HCT116 (cell line): ENCODE results near the gene UBE3B. TPM values are rescaled to one million over a fixed set of nuclear protein-coding genes. Genes with fewer than 3 reads are reported as not detected.

Source experiments
- ATAC-seq: fragments of 200-7000 bp; cut with Tn5 transposase; 2 replicates; pipeline ENCODE4 v1.9.1; 2020; ENCODE audit warnings: mild to moderate bottlenecking, moderate library complexity
- BruUV-seq: library from RNA; stranded (reverse); fragments of 400-500 nt; replicated peaks from 2 replicates; lab custom pipeline; 2021; lab: Mats Ljungman, UMichigan
- CTCF ChIA-PET: fragments of 300-600 bp; sonication (Branson Sonifier 250); formaldehyde crosslinking; loops from one replicate; lab custom pipeline; 2021; ENCODE audit warnings: antibody characterized with exemption; lab: Charles Lee
- POLR2A ChIA-PET: fragments of 300-600, 350-600 bp; sonication (Branson Sonifier 250); formaldehyde crosslinking; loops from one replicate; lab custom pipeline; 2021; ENCODE audit warnings: antibody characterized with exemption; lab: Charles Lee
- RAD21 ChIA-PET, 2 experiments: fragments of 300-600 bp; sonication (Branson Sonifier 250); formaldehyde crosslinking; loops; one replicate each; lab custom pipeline; 2023; ENCODE audit warnings: low total read pairs in 2 of 2; ENCODE audit not compliant: uncharacterized antibody in 2 of 2, unreplicated experiment in 2 of 2, low non-redundant PET in 1 of 2; lab: Charles Lee
- DNase-seq: peaks from one replicate; pipeline ENCODE4 v3.0.0-alpha.2; 2010; ENCODE audit warnings: low read depth, low spot score
- H2AFZ ChIP-seq: fragments of 200-600 bp; shearing (Covaris generic), sonication (generic); 2 replicates; pipeline ENCODE4 v1.6.1; 2017; ENCODE audit warnings: low read depth, mixed run types, mixed read lengths, antibody characterized with exemption, low read length; ENCODE audit not compliant: poor library complexity, severe bottlenecking
- H3K27ac ChIP-seq: 2 replicates; pipeline ENCODE4 v1.5.1; 2012; ENCODE audit warnings: low read depth, low read length
- H3K27me3 ChIP-seq: fragments of 200-600 bp; sonication (generic); 2 replicates; pipeline ENCODE4 v1.6.1; 2016; ENCODE audit warnings: mixed run types, low read length, mixed read lengths; ENCODE audit not compliant: insufficient read depth
- H3K36me3 ChIP-seq, 2 experiments: fragments of 200-500 bp in 1 of 2; fragments of 200-600 bp in 1 of 2; sonication (Bioruptor generic) in 1 of 2; sonication (generic) in 1 of 2; 2 replicates each; pipeline versions ENCODE4 v1.5.1 to v1.6.1; 2014 to 2016; ENCODE audit warnings: low read length in 2 of 2, inconsistent platforms in 1 of 2, mixed read lengths in 1 of 2, mixed run types in 1 of 2; ENCODE audit not compliant: insufficient read depth in 2 of 2, control insufficient read depth in 1 of 2
- H3K4me1 ChIP-seq, 2 experiments: fragments of 200-600 bp in 1 of 2; sonication (generic) in 1 of 2; 2 replicates each; pipeline versions ENCODE4 v1.5.1 to v1.6.1; 2012 to 2017; ENCODE audit warnings: low read length in 2 of 2, inconsistent platforms in 1 of 2, mild to moderate bottlenecking in 1 of 2, mixed read lengths in 1 of 2, mixed run types in 1 of 2, moderate library complexity in 1 of 2; ENCODE audit not compliant: insufficient read depth in 2 of 2, control insufficient read depth in 1 of 2
- H3K4me2 ChIP-seq: fragments of 200-600 bp; sonication (generic); 2 replicates; pipeline ENCODE4 v1.6.1; 2017; ENCODE audit warnings: mixed run types, low read length, mixed read lengths
- H3K4me3 ChIP-seq, 2 experiments: fragments of 200-600 bp in 1 of 2; sonication (generic) in 1 of 2; replicated peaks in 1 of 2; 2 replicates each; pipeline ENCODE4 v1.5.1; 2011 to 2016; ENCODE audit warnings: low read length in 2 of 2, control low read depth in 1 of 2, low read depth in 1 of 2, mild to moderate bottlenecking in 1 of 2, mixed read lengths in 1 of 2, mixed run types in 1 of 2
- H3K79me2 ChIP-seq: fragments of 200-600 bp; sonication (generic); 2 replicates; pipeline ENCODE4 v1.6.1; 2017; ENCODE audit warnings: mild to moderate bottlenecking, mixed run types, low read length, moderate library complexity, mixed read lengths; ENCODE audit not compliant: insufficient read depth
- H3K9ac ChIP-seq: fragments of 200-600 bp; sonication (generic); 2 replicates; pipeline ENCODE4 v1.6.1; 2016; ENCODE audit warnings: low read length, mixed read lengths
- H3K9me2 ChIP-seq: fragments of 200-600 bp; sonication (generic), shearing (Covaris generic); 2 replicates; pipeline ENCODE4 v1.6.1; 2017; ENCODE audit warnings: mixed run types, mild to moderate bottlenecking, moderate library complexity; ENCODE audit not compliant: insufficient read depth
- H3K9me3 ChIP-seq, 2 experiments: fragments of 200-500 bp in 1 of 2; fragments of 200-600 bp in 1 of 2; sonication (Bioruptor generic) in 1 of 2; sonication (generic) in 1 of 2; 2 replicates each; pipeline ENCODE4 v1.6.1; 2014 to 2017; ENCODE audit warnings: low read length in 2 of 2, mixed read lengths in 2 of 2, inconsistent platforms in 1 of 2, low read depth in 1 of 2, mild to moderate bottlenecking in 1 of 2, mixed run types in 1 of 2, moderate library complexity in 1 of 2; ENCODE audit not compliant: control insufficient read depth in 1 of 2, insufficient read depth in 1 of 2
- H4K20me1 ChIP-seq: fragments of 200-600 bp; sonication (generic), shearing (Covaris generic); 2 replicates; pipeline ENCODE4 v1.6.1; 2017; ENCODE audit warnings: mixed run types, mild to moderate bottlenecking, moderate library complexity; ENCODE audit not compliant: insufficient read depth
- EGR1 ChIP-seq: IDR thresholded peaks from 2 replicates; pipeline ENCODE4 v1.6.1; 2012; ENCODE audit warnings: low read depth
- EZH2phosphoT487 ChIP-seq: fragments of 200-600 bp; IDR thresholded peaks from 2 replicates; pipeline ENCODE4 v1.6.1; 2018; ENCODE audit warnings: antibody characterized with exemption, borderline replicate concordance
- POLR2AphosphoS5 ChIP-seq: IDR thresholded peaks from 2 replicates; pipeline ENCODE4 v1.6.1; 2011; ENCODE audit warnings: mild to moderate bottlenecking, low read depth, low read length, moderate library complexity
- REST ChIP-seq: IDR thresholded peaks from 2 replicates; pipeline ENCODE4 v1.6.1; 2012; ENCODE audit warnings: low read depth
- SIN3A ChIP-seq: IDR thresholded peaks from 2 replicates; pipeline ENCODE4 v1.6.1; 2012; ENCODE audit warnings: low read depth
- ZBTB33 ChIP-seq: IDR thresholded peaks from 2 replicates; pipeline ENCODE4 v1.6.1; 2011; ENCODE audit warnings: mild to moderate bottlenecking, low read length, moderate library complexity; ENCODE audit not compliant: insufficient replicate concordance; ENCODE audit errors: extremely low read depth
- intact Hi-C: fragments of 100-400 bp; cut with micrococcal nuclease; formaldehyde crosslinking; loops from 2 replicates; pipeline ENCODE4 v1.10.0; 2022
- total RNA-seq: library from RNA; stranded (reverse); gene quantifications from one replicate; pipeline ENCODE4 v1.2.1, GENCODE V29; 2021; ENCODE audit not compliant: unreplicated experiment

UBE3B gene
- total RNA-seq, 1 experiment from 2014 or later, result 28.9 TPM

DNA sequence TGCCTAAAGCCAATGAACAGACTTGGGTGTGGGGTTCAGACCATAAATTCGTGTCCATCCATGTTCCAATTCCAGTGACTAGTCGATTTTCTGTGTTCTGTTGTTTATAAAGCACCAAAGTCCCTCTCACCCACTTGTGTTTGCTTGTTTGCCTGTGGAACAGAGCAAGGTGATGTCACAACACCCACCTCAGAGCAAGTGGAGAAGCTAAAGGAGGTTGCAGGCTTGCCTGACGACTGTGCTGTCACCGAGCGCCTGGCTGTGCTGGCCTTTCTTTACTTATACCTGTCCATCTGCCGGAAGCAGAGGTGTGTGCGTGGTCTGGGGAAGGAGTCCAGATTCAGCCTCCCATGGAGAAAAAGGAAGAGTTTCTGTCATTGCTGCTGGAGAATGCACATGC lies 102.2 kb downstream of the UBE3B start:
- intact Hi-C loops, result no loop called here
- Histone ChIP-seq H3K9me3 (no peaks in the 10 kb centered on the region), H4K20me1 (no peaks in the 10 kb centered on the region), H3K27me3 (no peaks in the 10 kb centered on the region), H3K9ac (no peak overlapping the region), H2AFZ (no peak overlapping the region), H3K4me3 (no peak overlapping the region), H3K79me2 (no peaks in the 10 kb centered on the region), H3K27ac (no peak overlapping the region), H3K36me3 (peaks cover 9% of the 10 kb centered on the region in 2 experiments; a peak in 1 of 4 replicates), H3K4me1 (peaks cover 11 to 18% of the 10 kb centered on the region in 2 experiments), H3K4me2 (no peak overlapping the region), H3K9me2 (no peaks in the 10 kb centered on the region)
- ATAC-seq, result no peak
- BruUV-seq, result no TSS peak
- TF ChIP-seq POLR2AphosphoS5, result no peak
- TF ChIP-seq REST, result no peak
- TF ChIP-seq EZH2phosphoT487, result no peak
- TF ChIP-seq EGR1, result no peak
- TF ChIP-seq SIN3A, result no peak
- no peak for TF ChIP-seq ZBTB33
- no peak for DNase-seq
- ChIA-PET POLR2A (no interaction called here), RAD21 (no interaction called here), CTCF (no interaction called here)
